Measurements from ENCODE around the gene ECPAS. TPM values are rescaled to one million over a fixed set of nuclear protein-coding genes. Genes with fewer than 3 reads are reported as not detected.

Gene ECPAS
- total RNA-seq, 4 donors from 2014 or later, result 92.8 to 153 (median 113) TPM

DNA sequence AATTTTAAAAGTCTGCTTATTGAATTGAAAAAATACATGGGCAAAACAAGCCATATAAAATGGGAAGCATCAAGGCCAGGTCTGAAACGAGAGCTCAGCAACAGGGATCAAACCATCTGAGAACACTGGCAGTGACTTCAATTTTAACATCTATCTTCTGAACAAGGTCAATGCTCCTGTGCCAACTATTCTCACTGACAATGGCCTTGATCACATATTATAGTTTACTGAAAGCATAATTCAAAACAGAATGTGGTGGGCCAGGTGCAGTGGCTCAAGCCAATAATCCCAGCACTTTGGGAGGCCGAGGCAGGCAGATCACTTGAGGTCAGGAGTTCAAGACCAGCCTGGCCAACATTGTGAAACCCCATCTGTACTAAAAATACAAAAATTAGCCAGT lies 9.0 kb downstream of the ECPAS start:
- ATAC-seq (ENCODE audit: low FRiP score), result no peak
- TF ChIP-seq, protein P1, sequence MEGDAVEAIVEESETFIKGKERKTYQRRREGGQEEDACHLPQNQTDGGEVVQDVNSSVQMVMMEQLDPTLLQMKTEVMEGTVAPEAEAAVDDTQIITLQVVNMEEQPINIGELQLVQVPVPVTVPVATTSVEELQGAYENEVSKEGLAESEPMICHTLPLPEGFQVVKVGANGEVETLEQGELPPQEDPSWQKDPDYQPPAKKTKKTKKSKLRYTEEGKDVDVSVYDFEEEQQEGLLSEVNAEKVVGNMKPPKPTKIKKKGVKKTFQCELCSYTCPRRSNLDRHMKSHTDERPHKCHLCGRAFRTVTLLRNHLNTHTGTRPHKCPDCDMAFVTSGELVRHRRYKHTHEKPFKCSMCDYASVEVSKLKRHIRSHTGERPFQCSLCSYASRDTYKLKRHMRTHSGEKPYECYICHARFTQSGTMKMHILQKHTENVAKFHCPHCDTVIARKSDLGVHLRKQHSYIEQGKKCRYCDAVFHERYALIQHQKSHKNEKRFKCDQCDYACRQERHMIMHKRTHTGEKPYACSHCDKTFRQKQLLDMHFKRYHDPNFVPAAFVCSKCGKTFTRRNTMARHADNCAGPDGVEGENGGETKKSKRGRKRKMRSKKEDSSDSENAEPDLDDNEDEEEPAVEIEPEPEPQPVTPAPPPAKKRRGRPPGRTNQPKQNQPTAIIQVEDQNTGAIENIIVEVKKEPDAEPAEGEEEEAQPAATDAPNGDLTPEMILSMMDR (IDR thresholded peaks at IDR 0.05), result no peak

DNA sequence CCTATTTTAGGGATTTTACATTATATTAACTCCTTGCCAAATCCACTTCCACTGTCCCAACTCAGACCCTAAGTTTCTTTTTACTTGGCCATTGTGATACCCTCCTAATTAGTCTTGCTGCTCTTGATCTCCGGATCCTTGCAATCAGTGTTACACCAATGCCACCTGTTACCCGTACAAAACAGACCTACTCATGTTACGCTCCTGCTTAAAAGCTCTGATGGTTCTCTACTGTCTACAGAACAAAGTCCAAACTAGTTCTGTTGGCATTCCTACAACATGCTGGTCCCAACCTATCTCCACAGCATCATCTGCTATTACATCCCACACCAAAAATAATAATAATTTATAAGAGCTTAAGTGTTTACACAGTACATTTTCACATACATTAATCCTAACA lies 9.8 kb downstream of the ECPAS start:
- peak; percentile 21 for ATAC-seq (ENCODE audit: low FRiP score)
- DNase-seq (ENCODE audit: low spot score), result no peak
- TF ChIP-seq, protein P1 (IDR thresholded peaks at IDR 0.05), result no peak

More for the DNA sequence above, 9.0 kb downstream of the ECPAS start:
- no peak for DNase-seq (ENCODE audit: low spot score)

DNA sequence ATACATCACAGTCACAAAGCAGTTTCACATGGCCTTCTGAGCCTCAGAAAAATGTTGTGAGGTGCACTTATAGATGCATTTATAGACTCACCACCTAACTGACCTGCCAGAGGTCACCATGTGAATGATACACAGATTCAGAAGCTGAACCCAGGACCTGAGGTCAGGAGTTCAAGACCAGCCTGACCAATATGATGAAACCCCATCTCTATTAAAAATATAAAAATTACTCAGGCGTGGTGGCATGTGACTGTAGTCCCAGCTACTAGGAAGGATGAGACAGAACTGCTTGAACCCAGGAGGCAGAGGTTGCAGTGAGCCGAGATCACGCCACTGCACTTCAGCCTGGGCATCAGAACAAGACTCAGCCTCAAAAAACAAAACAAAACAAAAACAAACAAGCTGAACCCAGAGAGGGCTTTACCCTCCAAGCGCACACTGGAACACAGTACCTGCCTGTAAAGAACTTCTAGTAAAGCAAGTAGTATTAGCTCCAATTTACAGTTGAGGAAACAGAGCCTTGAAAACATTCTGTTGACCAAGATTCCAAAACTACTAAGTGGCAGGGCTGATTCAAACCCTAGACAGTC lies 16.3 kb downstream of the ECPAS start:
- TF ChIP-seq, protein P1 (IDR thresholded peaks at IDR 0.05), result no peak
- DNase-seq (ENCODE audit: low spot score) (no peak), ATAC-seq (ENCODE audit: low FRiP score) (no peak)

DNA sequence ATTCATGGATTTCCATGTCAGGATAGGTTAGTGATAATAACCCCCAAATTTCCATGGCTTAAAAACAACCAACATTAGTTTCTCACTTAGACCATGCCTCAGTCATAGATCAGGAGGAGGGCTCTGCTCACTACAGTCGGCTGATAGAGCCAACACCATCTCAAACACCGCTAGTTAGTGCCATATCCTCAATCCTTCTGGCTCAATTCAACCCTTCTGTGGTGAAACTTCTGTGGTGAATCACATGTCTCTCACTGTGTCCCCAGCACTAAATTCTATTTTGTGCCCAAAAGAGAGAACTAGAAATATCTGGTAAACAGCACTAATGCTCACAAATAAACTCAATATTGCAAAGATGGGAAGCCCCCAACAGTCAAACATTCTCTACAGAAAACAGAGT lies 21.1 kb downstream of the ECPAS start:
- ATAC-seq (ENCODE audit: low FRiP score) (no peak), DNase-seq (ENCODE audit: low spot score) (no peak)
- TF ChIP-seq, protein P1 (IDR thresholded peaks at IDR 0.05), result no peak

DNA sequence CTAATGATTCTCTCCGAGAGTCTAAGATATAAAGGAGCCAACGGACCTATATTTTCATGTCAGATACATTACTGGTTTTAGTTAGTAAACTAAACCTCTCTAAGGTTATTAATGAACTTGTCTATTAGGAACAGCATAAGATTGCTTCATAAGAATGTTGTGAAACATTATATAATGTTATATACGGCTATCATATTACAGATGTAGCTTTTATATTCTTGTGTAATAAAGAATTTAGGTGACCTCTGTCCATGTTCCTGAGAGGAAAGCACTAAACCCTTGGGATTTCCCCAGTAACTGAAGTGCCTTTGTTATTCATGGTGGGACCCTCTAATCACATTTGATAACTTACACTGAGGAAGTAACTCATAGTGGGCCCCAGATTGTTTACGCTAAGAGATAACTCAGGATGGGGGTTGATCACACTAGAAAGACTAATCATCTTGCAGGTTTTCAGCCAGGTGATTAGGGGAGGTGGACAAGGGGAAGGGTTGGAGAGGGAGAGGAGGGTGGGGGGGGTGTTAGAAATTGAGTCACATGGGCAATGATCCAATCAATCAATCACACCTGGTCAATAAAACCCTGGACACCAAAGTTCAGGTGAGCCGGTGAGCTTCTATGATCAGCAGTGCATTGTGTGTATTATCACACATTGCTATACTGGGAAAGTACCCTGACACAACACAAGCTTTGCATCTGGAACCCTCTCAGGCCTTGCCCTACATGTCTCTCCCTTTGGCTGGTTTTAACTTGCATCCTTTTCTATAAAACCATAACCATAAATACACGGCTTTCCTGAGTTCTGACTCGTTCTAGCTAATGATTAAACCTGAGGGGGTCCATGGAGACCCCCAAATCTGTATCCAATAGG lies 25.8 kb downstream of the ECPAS start:
- TF ChIP-seq, protein P1 (IDR thresholded peaks at IDR 0.05), result no peak
- ATAC-seq (ENCODE audit: low FRiP score) (no peak), DNase-seq (ENCODE audit: low spot score) (no peak)

DNA sequence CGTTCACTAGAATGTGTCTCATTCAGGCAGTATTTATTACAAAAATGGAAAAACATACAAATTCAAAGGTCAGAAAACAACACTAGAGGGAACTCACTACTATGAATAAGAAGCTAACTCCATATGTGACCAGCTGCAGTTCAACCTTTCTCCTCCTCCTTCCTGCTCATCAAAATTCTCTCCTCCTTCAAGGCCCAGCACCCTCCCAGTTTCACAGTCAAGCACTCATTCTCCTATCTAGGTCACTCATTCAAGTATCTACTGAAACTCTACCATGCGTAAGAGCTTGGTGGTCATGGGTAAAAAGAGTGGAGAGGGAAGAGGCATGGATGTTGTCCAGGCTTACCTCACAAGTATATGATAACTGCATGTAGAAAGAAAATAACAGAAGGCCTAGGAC lies 27.7 kb downstream of the ECPAS start:
- DNase-seq (ENCODE audit: low spot score) (no peak), ATAC-seq (ENCODE audit: low FRiP score) (no peak)
- TF ChIP-seq, protein P1 (IDR thresholded peaks at IDR 0.05), result no peak

DNA sequence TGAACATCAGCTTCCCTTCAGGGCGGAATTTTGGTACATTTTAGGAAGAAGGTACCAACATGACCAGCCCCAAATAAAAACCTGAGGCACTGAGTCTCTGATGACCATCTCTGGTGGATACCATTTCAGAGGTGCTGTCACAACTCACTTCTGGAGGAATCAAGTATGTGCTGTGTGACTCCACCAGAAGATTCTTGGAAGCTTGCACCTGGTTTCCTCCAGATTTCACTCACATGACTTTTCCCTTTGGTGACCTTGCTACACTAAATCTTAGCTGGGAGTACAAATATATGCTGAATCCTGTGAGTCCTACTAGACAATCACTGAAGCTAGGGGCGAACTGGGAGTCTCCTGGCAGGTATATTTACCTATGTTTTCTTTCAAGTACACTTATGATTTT lies 28.5 kb downstream of the ECPAS start:
- ATAC-seq (ENCODE audit: low FRiP score), result no peak
- TF ChIP-seq, protein P1 (IDR thresholded peaks at IDR 0.05), result no peak
- DNase-seq (ENCODE audit: low spot score), result no peak
